OCI-LY3 (cell line): Measurements from ENCODE around the gene PHKB.

Experiments
- H2AFZ ChIP-seq: fragments of 200-600, 300-600 bp; shearing (Covaris generic); 2 replicates; pipeline ENCODE4 v1.6.0; 2014; ENCODE audit warnings: antibody characterized with exemption, low read depth, low read length
- H3K27ac ChIP-seq: fragments of 200-600, 300-600 bp; sonication (generic); 2 replicates; pipeline ENCODE4 v1.5.1; 2014; ENCODE audit warnings: mild to moderate bottlenecking, low read length, moderate library complexity, mixed read lengths
- H3K27me3 ChIP-seq: fragments of 200-600, 300-600 bp; sonication (generic); 2 replicates; pipeline ENCODE4 v1.6.1; 2014; ENCODE audit warnings: low read depth, low read length, mixed read lengths
- H3K36me3 ChIP-seq: fragments of 200-600, 300-600 bp; sonication (generic); replicated peaks from 2 replicates; pipeline ENCODE3; 2014; ENCODE audit warnings: low read depth, low read length, mixed read lengths
- H3K4me1 ChIP-seq: fragments of 300-600, 200-600 bp; sonication (generic); 2 replicates; pipeline ENCODE4 v1.6.1; 2014; ENCODE audit warnings: low read length, mixed read lengths
- H3K4me2 ChIP-seq: fragments of 200-600, 300-600 bp; sonication (generic); 2 replicates; pipeline ENCODE4 v1.6.1; 2014; ENCODE audit warnings: low read length, mixed read lengths
- H3K4me3 ChIP-seq: fragments of 300-600, 200-600 bp; sonication (generic); 2 replicates; pipeline ENCODE4 v1.5.1; 2014; ENCODE audit warnings: antibody characterized with exemption, mild to moderate bottlenecking, low read length, moderate library complexity
- H3K79me2 ChIP-seq: fragments of 300-600, 200-600 bp; shearing (Covaris generic); 2 replicates; pipeline ENCODE4 v1.6.1; 2014; ENCODE audit warnings: mild to moderate bottlenecking, low read length, mixed read lengths
- H3K9ac ChIP-seq: fragments of 300-600, 200-600 bp; shearing (Covaris generic); 2 replicates; pipeline ENCODE4 v1.6.0; 2014; ENCODE audit warnings: mild to moderate bottlenecking, low read length, moderate library complexity
- H3K9me3 ChIP-seq: fragments of 200-600, 300-600 bp; shearing (Covaris generic); 2 replicates; pipeline ENCODE4 v1.6.1; 2014; ENCODE audit warnings: low read length, mixed read lengths; ENCODE audit not compliant: insufficient read depth
- H4K20me1 ChIP-seq: fragments of 200-600, 300-600 bp; sonication (generic); 2 replicates; pipeline ENCODE4 v1.6.1; 2016; ENCODE audit warnings: low read length, mixed read lengths; ENCODE audit not compliant: insufficient read depth
- CTCF ChIP-seq: fragments of 200-600, 300-600 bp; sonication (generic); IDR thresholded peaks from 2 replicates; pipeline ENCODE4 v1.5.1; 2014; ENCODE audit warnings: antibody characterized with exemption, low read length, low read depth
- EZH2phosphoT487 ChIP-seq: fragments of 200-600 bp; shearing (Covaris generic); IDR thresholded peaks from 2 replicates; pipeline ENCODE4 v1.6.1; 2018; ENCODE audit warnings: antibody characterized with exemption, mixed run types, low read depth

The PHKB gene

GRCh38 chr16:47731252-47731651, 270.1 kb downstream of the PHKB start:
- Histone ChIP-seq H3K4me1 (peaks cover 6% of the 10 kb centered on the region), H4K20me1 (no peaks in the 10 kb centered on the region)

GRCh38 chr16:47732122-47732521, 271.0 kb downstream of the PHKB start:
- Histone ChIP-seq H3K4me3 (no peak overlapping the region), H4K20me1 (no peaks in the 10 kb centered on the region), H3K27me3 (peaks cover 9% of the 10 kb centered on the region; the same call in 1 of the 2 replicates), H3K4me2 (no peak overlapping the region), H3K79me2 (no peaks in the 10 kb centered on the region), H3K4me1 (peaks cover 6% of the 10 kb centered on the region), H3K36me3 (no peaks in the 10 kb centered on the region), H3K27ac (no peak overlapping the region), H3K9ac (no peak overlapping the region), H2AFZ (no peak overlapping the region), H3K9me3 (no peaks in the 10 kb centered on the region)
- TF ChIP-seq EZH2phosphoT487: no peak
- no peak for TF ChIP-seq CTCF

More at GRCh38 chr16:47731252-47731651, 270.1 kb downstream of the PHKB start:
- H3K4me3 ChIP-seq: no peak overlapping the region
- no peak overlapping the region for H3K9ac ChIP-seq
- H3K27me3 ChIP-seq: peaks cover 4% of the 10 kb centered on the region; the same call in 1 of the 2 replicates
- H3K27ac ChIP-seq: no peak overlapping the region
- H3K79me2 ChIP-seq: no peaks in the 10 kb centered on the region
- TF ChIP-seq CTCF (no peak), EZH2phosphoT487 (no peak)
- no peaks in the 10 kb centered on the region for H3K9me3 ChIP-seq
- no peak overlapping the region for H3K4me2 ChIP-seq
- H2AFZ ChIP-seq: no peak overlapping the region
- no peaks in the 10 kb centered on the region for H3K36me3 ChIP-seq

GRCh38 chr16:47732523-47733111, 271.5 kb downstream of the PHKB start:
- no peak overlapping the region for H3K9ac ChIP-seq
- TF ChIP-seq EZH2phosphoT487 (no peak), CTCF (no peak)
- peaks cover 6% of the 10 kb centered on the region for H3K4me1 ChIP-seq
- no peaks in the 10 kb centered on the region for H4K20me1 ChIP-seq
- peaks cover 9% of the 10 kb centered on the region; the same call in 1 of the 2 replicates for H3K27me3 ChIP-seq
- no peak overlapping the region for H3K27ac ChIP-seq
- no peaks in the 10 kb centered on the region for H3K9me3 ChIP-seq
- no peaks in the 10 kb centered on the region for H3K36me3 ChIP-seq
- H3K4me2 ChIP-seq: no peak overlapping the region
- no peak overlapping the region for H3K4me3 ChIP-seq
- H2AFZ ChIP-seq: no peak overlapping the region
- H3K79me2 ChIP-seq: no peaks in the 10 kb centered on the region

GRCh38 chr16:47734081-47734857, 273.1 kb downstream of the PHKB start:
- Histone ChIP-seq H3K4me1 (no peaks in the 10 kb centered on the region), H4K20me1 (no peaks in the 10 kb centered on the region), H3K9me3 (no peaks in the 10 kb centered on the region), H3K27me3 (peaks cover 9% of the 10 kb centered on the region; the same call in 1 of the 2 replicates), H3K4me3 (no peak overlapping the region), H3K9ac (no peak overlapping the region), H3K36me3 (no peaks in the 10 kb centered on the region), H3K79me2 (no peaks in the 10 kb centered on the region), H2AFZ (no peak overlapping the region), H3K27ac (no peak overlapping the region), H3K4me2 (no peak overlapping the region)
- TF ChIP-seq EZH2phosphoT487 (no peak), CTCF (no peak)
